NCI-H2196 (cell line): Measurements from ENCODE around the gene SPINK8.
"Not testable (repeated sequence)": the region's sequence is repeated elsewhere in the genome, so short reads cannot be mapped to it uniquely, and the experiment has no call there.

Experiments
- DNase-seq: peaks from one replicate; lab custom pipeline; 2025; ENCODE audit not compliant: unreplicated experiment; lab: John Stamatoyannopoulos, UW

SPINK8 gene

GRCh38 chr3:48280881-48281280 is 52.6 kb downstream of the SPINK8 start:
- DNase-seq: no peak

GRCh38 chr3:48278884-48279559 is 54.4 kb downstream of the SPINK8 start:
- DNase-seq: no peak

- no peak for DNase-seq
Measured at GRCh38 chr3:48276911-48277641, 56.4 kb downstream of the SPINK8 start.

GRCh38 chr3:48275287-48276027 is 58.0 kb downstream of the SPINK8 start:
- no peak for DNase-seq

GRCh38 chr3:48274452-48274851 is 59.0 kb downstream of the SPINK8 start:
- no peak for DNase-seq

GRCh38 chr3:48273594-48274211 is 59.8 kb downstream of the SPINK8 start:
- DNase-seq: peak; percentile 50

- no peak for DNase-seq
Measured at GRCh38 chr3:48271763-48272498, 61.5 kb downstream of the SPINK8 start.

- not testable (repeated sequence) for DNase-seq
Measured at GRCh38 chr3:48271223-48271622, 62.2 kb downstream of the SPINK8 start.

- DNase-seq: no peak
Measured at GRCh38 chr3:48270306-48270705, 63.2 kb downstream of the SPINK8 start.

GRCh38 chr3:48269592-48269991 is 63.9 kb downstream of the SPINK8 start:
- no peak for DNase-seq

- DNase-seq: no peak
Measured at GRCh38 chr3:48268936-48269561, 64.4 kb downstream of the SPINK8 start.

- DNase-seq: peak; percentile 20
Measured at GRCh38 chr3:48268381-48268935, 65.0 kb downstream of the SPINK8 start.

GRCh38 chr3:48267782-48268181 is 65.7 kb downstream of the SPINK8 start:
- no peak for DNase-seq

GRCh38 chr3:48258530-48258929 is 74.9 kb downstream of the SPINK8 start:
- no peak for DNase-seq
